Astrocyte (in vitro differentiated cells and primary cell): ENCODE measurements around the gene CHDH.

ENCODE experiments used
- EZH2 ChIP-seq: IDR thresholded peaks from 2 replicates; pipeline ENCODE4 v1.6.1; 2012; ENCODE audit warnings: mild to moderate bottlenecking, low read length, inconsistent platforms; ENCODE audit not compliant: insufficient read depth
- TF ChIP-seq, protein P1 (sequence below): IDR thresholded peaks from 2 replicates; pipeline ENCODE4 v1.5.1; 2011; ENCODE audit warnings: low read depth, mild to moderate bottlenecking, inconsistent platforms, low read length, moderate library complexity; ENCODE audit not compliant: insufficient read depth

DNA sequence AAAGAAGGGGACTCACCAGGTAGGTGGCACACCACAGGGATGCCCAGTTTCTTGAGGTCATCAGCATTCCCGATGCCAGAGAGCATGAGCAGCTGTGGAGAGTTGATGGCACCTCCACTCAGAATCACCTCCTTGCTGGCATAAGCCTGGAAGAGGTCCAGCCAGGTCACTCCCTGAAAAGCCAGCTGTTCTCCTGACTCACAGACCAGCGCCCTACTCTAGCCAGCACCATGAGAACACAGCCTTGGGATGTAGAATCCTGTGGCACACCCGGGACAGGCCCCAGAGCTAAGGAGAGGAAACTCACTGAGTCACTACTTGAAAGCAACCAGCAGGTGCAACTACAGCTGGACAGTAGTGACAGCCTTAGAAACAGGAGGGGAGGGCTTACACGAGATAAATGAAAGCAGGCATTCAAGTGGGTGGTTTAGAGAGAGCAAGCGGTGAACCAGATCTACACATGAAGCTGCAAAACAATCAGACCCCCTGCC, 24.5 kb downstream of the CHDH start:
- TF ChIP-seq, protein P1, sequence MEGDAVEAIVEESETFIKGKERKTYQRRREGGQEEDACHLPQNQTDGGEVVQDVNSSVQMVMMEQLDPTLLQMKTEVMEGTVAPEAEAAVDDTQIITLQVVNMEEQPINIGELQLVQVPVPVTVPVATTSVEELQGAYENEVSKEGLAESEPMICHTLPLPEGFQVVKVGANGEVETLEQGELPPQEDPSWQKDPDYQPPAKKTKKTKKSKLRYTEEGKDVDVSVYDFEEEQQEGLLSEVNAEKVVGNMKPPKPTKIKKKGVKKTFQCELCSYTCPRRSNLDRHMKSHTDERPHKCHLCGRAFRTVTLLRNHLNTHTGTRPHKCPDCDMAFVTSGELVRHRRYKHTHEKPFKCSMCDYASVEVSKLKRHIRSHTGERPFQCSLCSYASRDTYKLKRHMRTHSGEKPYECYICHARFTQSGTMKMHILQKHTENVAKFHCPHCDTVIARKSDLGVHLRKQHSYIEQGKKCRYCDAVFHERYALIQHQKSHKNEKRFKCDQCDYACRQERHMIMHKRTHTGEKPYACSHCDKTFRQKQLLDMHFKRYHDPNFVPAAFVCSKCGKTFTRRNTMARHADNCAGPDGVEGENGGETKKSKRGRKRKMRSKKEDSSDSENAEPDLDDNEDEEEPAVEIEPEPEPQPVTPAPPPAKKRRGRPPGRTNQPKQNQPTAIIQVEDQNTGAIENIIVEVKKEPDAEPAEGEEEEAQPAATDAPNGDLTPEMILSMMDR: no peak
- no peak for TF ChIP-seq EZH2
